AG09319 (cell line): ENCODE measurements around the gene RASAL1.
"Not testable (repeated sequence)": the region's sequence is repeated elsewhere in the genome, so short reads cannot be mapped to it uniquely, and the experiment has no call there.

Experiments
- DNase-seq: peaks from one replicate; pipeline ENCODE4 v3.0.0-alpha.2; 2010; ENCODE audit warnings: low read depth; ENCODE audit errors: extremely low read depth
- TF ChIP-seq, protein P1 (sequence below): IDR thresholded peaks from 2 replicates; pipeline ENCODE4 v1.5.1; 2011; ENCODE audit warnings: low read depth, mild to moderate bottlenecking, inconsistent platforms, low read length, moderate library complexity

The RASAL1 gene

DNA sequence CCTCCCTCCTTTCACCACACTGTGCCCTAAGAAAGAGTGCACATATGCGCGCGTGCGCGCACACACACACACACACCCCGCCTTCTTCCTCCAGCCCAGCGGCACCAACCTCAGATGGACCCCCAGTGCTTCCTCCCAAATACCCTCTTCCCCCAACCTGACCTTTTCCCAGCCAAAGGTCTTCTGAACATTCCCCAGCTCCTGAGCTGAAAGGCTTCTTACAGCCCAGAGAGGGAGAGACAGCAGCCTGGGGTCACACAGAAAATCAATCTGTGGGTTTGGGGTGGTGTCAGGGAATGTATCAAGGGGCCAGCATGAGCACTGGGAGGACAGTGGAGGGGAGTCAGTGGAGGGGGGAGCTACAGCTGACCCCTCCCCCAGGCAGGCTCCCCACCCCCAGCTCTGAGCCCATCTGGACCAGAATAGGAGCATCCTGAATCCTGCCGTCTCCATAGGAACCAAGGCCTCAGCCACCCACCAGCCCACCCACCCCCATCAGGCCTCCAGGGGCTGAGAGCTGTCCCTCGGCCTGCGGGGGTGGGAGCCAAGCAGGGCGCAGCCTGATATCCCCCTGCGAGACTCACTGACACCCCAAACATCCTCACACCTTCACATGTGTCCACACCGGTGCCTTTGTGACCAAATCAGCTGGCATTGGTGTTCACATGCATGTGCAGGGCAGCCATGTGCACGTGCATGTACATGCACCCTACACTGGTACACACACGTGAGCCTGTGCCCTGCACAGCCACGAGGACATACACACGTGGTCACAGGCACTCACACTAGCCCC lies 5.7 kb downstream of the RASAL1 start:
- TF ChIP-seq, protein P1, sequence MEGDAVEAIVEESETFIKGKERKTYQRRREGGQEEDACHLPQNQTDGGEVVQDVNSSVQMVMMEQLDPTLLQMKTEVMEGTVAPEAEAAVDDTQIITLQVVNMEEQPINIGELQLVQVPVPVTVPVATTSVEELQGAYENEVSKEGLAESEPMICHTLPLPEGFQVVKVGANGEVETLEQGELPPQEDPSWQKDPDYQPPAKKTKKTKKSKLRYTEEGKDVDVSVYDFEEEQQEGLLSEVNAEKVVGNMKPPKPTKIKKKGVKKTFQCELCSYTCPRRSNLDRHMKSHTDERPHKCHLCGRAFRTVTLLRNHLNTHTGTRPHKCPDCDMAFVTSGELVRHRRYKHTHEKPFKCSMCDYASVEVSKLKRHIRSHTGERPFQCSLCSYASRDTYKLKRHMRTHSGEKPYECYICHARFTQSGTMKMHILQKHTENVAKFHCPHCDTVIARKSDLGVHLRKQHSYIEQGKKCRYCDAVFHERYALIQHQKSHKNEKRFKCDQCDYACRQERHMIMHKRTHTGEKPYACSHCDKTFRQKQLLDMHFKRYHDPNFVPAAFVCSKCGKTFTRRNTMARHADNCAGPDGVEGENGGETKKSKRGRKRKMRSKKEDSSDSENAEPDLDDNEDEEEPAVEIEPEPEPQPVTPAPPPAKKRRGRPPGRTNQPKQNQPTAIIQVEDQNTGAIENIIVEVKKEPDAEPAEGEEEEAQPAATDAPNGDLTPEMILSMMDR: no peak
- DNase-seq: no peak

DNA sequence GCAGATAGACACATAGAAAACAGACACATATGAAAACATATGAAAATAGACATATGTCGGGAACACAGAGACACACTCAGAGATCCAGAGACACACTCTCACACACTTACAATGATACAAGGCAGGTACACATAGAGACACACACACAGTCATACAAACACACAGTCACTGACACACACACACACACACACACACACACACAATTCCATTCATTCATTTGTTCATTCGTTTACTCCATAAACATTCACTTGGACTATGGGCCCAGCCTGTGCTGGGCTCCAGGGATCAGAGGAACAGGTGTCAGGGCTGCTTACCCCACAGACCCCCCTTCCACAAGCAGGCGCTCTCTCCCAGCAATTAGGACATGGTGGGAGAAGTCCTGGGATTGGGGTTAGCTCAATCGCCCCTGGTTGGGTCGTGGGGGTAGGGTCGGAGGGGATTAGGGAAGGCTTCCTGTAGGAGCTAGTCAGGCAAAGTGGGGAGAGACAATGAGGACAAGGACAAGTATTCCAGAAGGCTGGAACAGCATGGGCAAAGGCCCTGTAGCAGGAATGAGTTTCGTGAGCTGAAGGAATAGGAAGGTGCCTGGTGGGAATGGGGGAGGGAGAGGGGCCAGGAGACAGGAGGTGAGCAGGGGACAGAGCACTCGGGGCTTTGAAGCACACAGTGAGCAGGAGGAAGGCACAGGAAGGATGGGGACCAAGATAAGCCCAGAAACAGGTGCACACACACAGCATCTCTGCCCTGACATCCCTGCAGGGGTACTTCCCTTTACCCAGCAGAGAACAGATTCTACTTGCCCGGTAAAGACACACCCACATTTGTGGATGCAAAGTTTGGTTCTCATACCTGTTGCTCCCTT lies 6.5 kb downstream of the RASAL1 start:
- no peak for DNase-seq
- TF ChIP-seq, protein P1: no peak

DNA sequence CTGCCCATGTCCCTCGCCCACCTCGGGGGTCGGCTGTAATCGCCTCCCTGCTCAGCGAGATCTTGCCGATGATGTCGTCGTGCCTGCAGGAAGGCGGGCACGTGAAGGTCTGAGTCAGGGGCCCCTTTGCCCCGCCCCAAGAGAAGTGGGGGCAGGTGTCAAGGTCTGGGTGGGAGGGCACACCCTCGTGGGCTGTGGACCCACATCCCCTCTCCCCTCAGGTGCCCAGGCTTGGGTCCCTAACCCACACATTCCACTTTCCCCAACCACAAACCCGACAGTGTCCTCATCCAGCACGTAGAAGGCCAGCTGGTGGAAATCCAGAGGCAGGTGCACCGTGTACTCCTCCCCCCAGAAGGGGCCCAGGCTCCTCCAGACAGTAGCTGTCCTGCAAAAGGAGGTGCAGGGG lies 7.8 kb downstream of the RASAL1 start:
- TF ChIP-seq, protein P1: no peak
- DNase-seq: no peak

DNA sequence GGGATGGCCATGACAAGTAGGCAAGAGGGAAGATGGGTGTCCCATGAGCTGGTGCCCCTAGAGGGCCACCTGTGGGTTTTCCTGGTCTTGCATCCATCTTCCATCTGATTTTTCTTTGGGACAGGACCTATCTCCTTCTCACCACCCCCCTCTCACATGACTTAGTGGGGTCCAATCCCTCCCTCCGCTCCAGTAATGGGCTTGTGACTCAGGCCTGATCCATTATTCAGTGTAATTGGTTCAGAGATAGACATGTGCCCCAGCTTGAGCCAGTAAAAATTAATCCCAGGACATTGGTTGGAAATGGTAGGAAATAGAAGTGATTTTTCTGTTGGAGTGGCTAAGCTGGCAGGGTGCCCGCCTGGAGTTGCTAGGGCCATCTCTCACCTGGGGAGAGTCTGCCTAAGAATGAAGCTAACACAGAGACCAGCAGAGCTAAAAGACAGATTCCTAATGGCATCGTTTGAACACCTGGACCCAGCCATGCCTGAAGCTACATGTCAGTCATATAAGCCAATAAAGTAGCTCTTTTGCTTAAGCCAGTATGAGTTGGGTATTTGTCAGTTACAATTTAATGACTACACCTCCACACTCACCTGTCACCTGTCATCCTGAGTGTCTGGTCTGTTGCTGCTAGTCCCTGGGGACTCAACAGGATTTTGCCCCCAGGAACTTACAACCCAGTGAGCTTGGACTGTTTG lies 14.7 kb downstream of the RASAL1 start:
- no peak for DNase-seq
- TF ChIP-seq, protein P1: no peak

DNA sequence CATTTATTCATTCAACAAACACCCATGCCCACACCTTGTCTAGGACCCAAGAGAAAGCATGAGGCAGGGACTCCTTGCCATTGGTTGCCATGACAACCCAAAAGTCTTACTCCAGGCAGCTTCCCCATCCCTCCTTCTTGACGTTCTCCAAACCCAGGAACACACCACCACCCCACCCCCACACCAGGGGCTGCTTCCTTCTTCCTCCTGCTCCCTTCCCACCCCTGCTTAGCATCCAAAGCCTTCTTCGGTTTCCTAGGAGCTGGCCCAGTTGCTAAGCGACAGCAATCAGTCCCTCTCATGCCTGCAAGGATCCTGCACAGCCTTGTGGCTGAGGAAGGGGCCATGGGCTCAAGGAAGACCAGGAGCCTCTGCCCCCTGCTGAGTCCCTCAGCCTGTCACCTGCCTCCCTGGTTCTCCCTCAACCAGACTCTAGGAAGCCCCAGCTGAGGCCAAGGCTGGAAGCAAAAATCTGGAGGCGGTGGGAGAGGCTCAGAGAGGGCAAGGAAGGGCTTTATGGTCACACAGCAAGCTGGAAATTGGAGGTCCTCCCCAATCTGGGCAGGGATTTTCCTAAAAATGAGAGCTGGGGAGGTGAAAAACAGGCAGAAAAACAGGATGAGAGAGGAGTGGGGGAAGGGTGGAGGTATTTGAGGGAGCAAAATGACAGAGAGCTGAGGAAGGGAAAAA lies 15.4 kb downstream of the RASAL1 start:
- no peak for DNase-seq
- TF ChIP-seq, protein P1: no peak

DNA sequence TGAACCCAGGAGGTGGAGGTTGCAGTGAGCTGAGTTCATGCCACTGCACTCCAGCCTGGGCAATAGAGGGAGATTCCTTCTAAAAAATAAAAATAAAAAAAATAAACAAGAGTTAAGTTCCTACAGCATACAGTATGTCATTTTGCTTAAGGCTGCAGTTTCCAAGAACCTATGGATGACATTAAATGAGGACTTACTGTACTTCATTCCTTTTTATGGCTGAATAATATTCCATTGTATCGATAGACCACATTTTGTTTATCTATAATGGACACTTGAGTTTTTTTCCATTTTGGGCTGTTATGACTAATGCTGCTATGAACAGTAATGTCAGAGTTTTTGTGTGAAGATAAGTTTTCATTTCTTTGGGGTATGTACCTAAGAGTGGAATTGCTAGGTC lies 17.4 kb downstream of the RASAL1 start:
- DNase-seq: no peak
- TF ChIP-seq, protein P1: no peak

DNA sequence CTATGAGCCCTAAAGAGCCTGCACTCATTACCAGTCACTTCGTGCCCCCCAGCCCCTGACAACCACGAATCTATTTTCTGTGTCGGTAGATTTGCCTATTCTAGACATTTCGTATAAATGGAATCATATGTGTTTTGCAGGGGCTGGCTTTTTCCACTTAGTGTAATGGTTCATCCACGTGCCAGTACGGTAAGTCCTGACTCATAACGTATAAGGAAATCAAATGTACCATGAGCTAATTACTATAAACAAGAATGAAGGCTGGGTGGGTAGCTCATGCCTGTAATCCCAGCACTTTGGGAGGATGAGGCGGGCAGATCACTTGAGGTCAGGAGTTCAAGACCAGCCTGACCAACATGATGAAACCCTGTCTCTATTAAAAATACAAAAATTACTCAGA lies 17.9 kb downstream of the RASAL1 start:
- not testable (repeated sequence) for DNase-seq
